Psoas muscle (tissue), 8 donors: Measurements from ENCODE around the gene RFWD3. TPM values are rescaled to one million over a fixed set of nuclear protein-coding genes. Genes with fewer than 3 reads are reported as not detected.

Experiments
- ATAC-seq, 4 donors: fragments of 200-7000 bp; cut with Tn5 transposase; one replicate each; pipeline ENCODE4 v1.9.1; 2020; ENCODE audit warnings: moderate library complexity in 3 of 4, mild to moderate bottlenecking in 2 of 4
- DNase-seq, 2 donors: peaks; one replicate each; pipeline ENCODE4 v3.0.0-alpha.2; 2020
- H3K27ac ChIP-seq: fragments of 200-600 bp; one replicate; pipeline ENCODE4 v1.8.0; 2022
- H3K27me3 ChIP-seq, 3 donors: fragments of 200-600 bp in 1 of 3; one replicate each; pipeline versions ENCODE4 v1.6.1 to v1.8.0; 2013 to 2022; ENCODE audit warnings: low read length in 2 of 3, mild to moderate bottlenecking in 2 of 3, moderate library complexity in 1 of 3; ENCODE audit not compliant: insufficient read depth in 3 of 3
- H3K36me3 ChIP-seq, 2 donors: fragments of 200-600 bp in 1 of 2; one replicate each; pipeline versions ENCODE4 v1.6.1 to v1.8.0; 2013 to 2022; ENCODE audit warnings: low read depth in 1 of 2, mild to moderate bottlenecking in 1 of 2, moderate library complexity in 1 of 2; ENCODE audit not compliant: insufficient read depth in 1 of 2
- H3K4me1 ChIP-seq: fragments of 200-600 bp; one replicate; pipeline ENCODE4 v1.8.0; 2022
- H3K4me3 ChIP-seq: fragments of 200-600 bp; one replicate; pipeline ENCODE4 v1.8.0; 2022; ENCODE audit warnings: mild to moderate bottlenecking
- H3K9me3 ChIP-seq: fragments of 200-600 bp; one replicate; pipeline ENCODE4 v1.8.0; 2022
- CTCF ChIP-seq: fragments of 200-600 bp; IDR thresholded peaks from one replicate; pipeline ENCODE4 v1.8.0; 2022; ENCODE audit warnings: antibody characterized with exemption
- WGBS, 3 donors: extraction: QIAGEN DNeasy Blood & Tissue Kit; methylation state at CpG; one replicate each; pipeline versions ENCODE4 v1.1.6 to v1.1.7; 2013; 5-methylcytosine and 5-hydroxymethylcytosine counted together
- intact Hi-C, 2 donors: fragments of 100-400 bp; cut with DNase I; formaldehyde crosslinking; loops; one replicate each; pipeline versions ENCODE4 v1.11.0 to v1.14.2; 2022
- polyA plus RNA-seq, 3 donors: library from polyadenylated mRNA; stranded (reverse); fragments of 200-250 nt; gene quantifications; one replicate each; pipeline ENCODE4 v1.2.3, GENCODE V29; 2013
- total RNA-seq, 4 donors: library from RNA; stranded (reverse); fragmentation: NEBNext Ultra II Directional in 2 of 4; extraction: Animal tissue kit (Norgen Biotek cat#: 25700) in 2 of 4; gene quantifications; one replicate each; pipeline versions ENCODE4 v1.2.1 to v1.2.4, GENCODE V29; 2021 to 2023
- donor health status: healthy with polysubstance abuse.
- donor health status: DM: no; HTN: no; CAD: no; lungs with moderate emphysema.
- donor health status: Bipolar disorder and iron deficiency.
- donor health status: healthy.
- donor health status: DM: yes; HTN: yes; CAD: no.
- donor health status: DM: no; HTN: no; CAD: no.
- donor health status: DM: no; HTN: no; CAD: no.
- donor health status: DM: yes; HTN: yes; CAD: no.

RFWD3 gene
- total and polyA plus RNA-seq, 7 donors: 2.6 to 8.2 (median 4.0) TPM

- WGBS, 3 donors: 81 to 85% (median 84%) methylated on average over 2 of the region's 2 CpGs
- Histone ChIP-seq H3K4me1 (peaks cover 69% of the 10 kb centered on the region), H3K27ac (peak overlapping the region; percentile 75)
These were observed 88.8 kb downstream of the RFWD3 start for GRCh38 chr16:74577882-74578366.

GRCh38 chr16:74575807-74576643 lies 90.7 kb downstream of the RFWD3 start:
- Histone ChIP-seq H3K9me3 (no peaks in the 10 kb centered on the region), H3K27ac (peak overlapping the region; percentile 75), H3K27me3 (no peaks in the 10 kb centered on the region), H3K36me3 (no peaks in the 10 kb centered on the region), H3K4me3 (peak overlapping the region; percentile 46), H3K4me1 (peaks cover 65% of the 10 kb centered on the region)
- no peak for DNase-seq
- ATAC-seq: peak; percentile 50 to 86 (median 80)
- intact Hi-C loops: no loop called here
- WGBS, 3 donors: 31 to 67% (median 33%) methylated on average over 12 of the region's 12 CpGs
- no peak for TF ChIP-seq CTCF

More at GRCh38 chr16:74577882-74578366, 88.8 kb downstream of the RFWD3 start:
- TF ChIP-seq CTCF: no peak
- intact Hi-C loops: no loop called here
- H3K4me3 ChIP-seq: no peak overlapping the region
- no peak for ATAC-seq
- H3K9me3 ChIP-seq: no peaks in the 10 kb centered on the region
- no peaks in the 10 kb centered on the region for H3K36me3 ChIP-seq
- no peaks in the 10 kb centered on the region for H3K27me3 ChIP-seq
- DNase-seq: no peak

- no peak for TF ChIP-seq CTCF
- DNase-seq: no peak
- H3K4me1 ChIP-seq: peaks cover 61% of the 10 kb centered on the region
- 81 to 96% (median 84%) methylated on average over 7 of the region's 7 CpGs for WGBS, 3 donors
- ATAC-seq: peak in 3 of 4 donors; percentile 13 to 40 (median 25)
- no peaks in the 10 kb centered on the region for H3K9me3 ChIP-seq
- intact Hi-C loops: no loop called here
- no peaks in the 10 kb centered on the region for H3K36me3 ChIP-seq
- H3K4me3 ChIP-seq: peak overlapping the region; percentile 46
- no peaks in the 10 kb centered on the region for H3K27me3 ChIP-seq
- peak overlapping the region; percentile 75 for H3K27ac ChIP-seq
These were observed 91.4 kb downstream of the RFWD3 start for GRCh38 chr16:74575175-74575806.

- no peak overlapping the region for H3K27ac ChIP-seq
- no peak for DNase-seq
- peaks cover 54% of the 10 kb centered on the region for H3K4me1 ChIP-seq
- intact Hi-C loops: no loop called here
- no peak for TF ChIP-seq CTCF
- ATAC-seq: no peak
- no peaks in the 10 kb centered on the region for H3K27me3 ChIP-seq
- no peaks in the 10 kb centered on the region for H3K36me3 ChIP-seq
- WGBS, 3 donors: 82 to 86% (median 85%) methylated on average over 2 of the region's 2 CpGs
- H3K4me3 ChIP-seq: no peak overlapping the region
- H3K9me3 ChIP-seq: no peaks in the 10 kb centered on the region
These were observed 92.5 kb downstream of the RFWD3 start for GRCh38 chr16:74574146-74574545.
